IMR-90 (cell line): ENCODE results near the gene WNT4. TPM values are rescaled to one million over a fixed set of nuclear protein-coding genes. Genes with fewer than 3 reads are reported as not detected.

Experiments used
- ATAC-seq: fragments of 200-7000 bp; cut with Tn5 transposase; 2 replicates; pipeline ENCODE4 v1.9.1; 2020; ENCODE audit warnings: low read depth, mild to moderate bottlenecking, moderate library complexity
- BruUV-seq: library from RNA; stranded (reverse); fragments of 400-500 nt; replicated peaks from 2 replicates; lab custom pipeline; 2021; lab: Mats Ljungman, UMichigan
- CTCF ChIA-PET: fragments of 300-600 bp; formaldehyde crosslinking; extraction: SDS; loops from one replicate; lab custom pipeline; 2021; ENCODE audit warnings: antibody characterized with exemption; lab: Yijun Ruan, JAX
- POLR2A ChIA-PET: fragments of 300-600 bp; sonication (Branson Sonifier 250); formaldehyde crosslinking; loops from one replicate; lab custom pipeline; 2022; ENCODE audit warnings: antibody characterized with exemption; ENCODE audit not compliant: unreplicated experiment; lab: Charles Lee
- DNase-seq: peaks from one replicate; pipeline ENCODE4 v3.0.0; 2013
- H2AFZ ChIP-seq: replicated peaks from 2 replicates; pipeline ENCODE3; 2013; ENCODE audit warnings: low read length, mild to moderate bottlenecking; ENCODE audit not compliant: poor library complexity
- H2AK5ac ChIP-seq: 2 replicates; pipeline ENCODE4 v1.6.1; 2013; ENCODE audit warnings: low read depth, low read length, inconsistent platforms
- H2AK9ac ChIP-seq: replicated peaks from 2 replicates; pipeline ENCODE3; 2013; ENCODE audit warnings: mild to moderate bottlenecking, low read depth, low read length, moderate library complexity; ENCODE audit not compliant: poor library complexity
- H2BK120ac ChIP-seq: 2 replicates; pipeline ENCODE4 v1.6.1; 2013; ENCODE audit warnings: low read depth, low read length, inconsistent platforms
- H2BK15ac ChIP-seq: 3 replicates; pipeline ENCODE4 v1.6.1; 2013; ENCODE audit warnings: low read depth, low read length, inconsistent platforms
- H2BK20ac ChIP-seq: 2 replicates; pipeline ENCODE4 v1.6.1; 2013; ENCODE audit warnings: low read depth, mild to moderate bottlenecking, inconsistent platforms, low read length, moderate library complexity
- H2BK5ac ChIP-seq: 2 replicates; pipeline ENCODE4 v1.6.1; 2013; ENCODE audit warnings: mild to moderate bottlenecking, low read depth, low read length, inconsistent platforms; ENCODE audit not compliant: poor library complexity, severe bottlenecking
- H3K14ac ChIP-seq: replicated peaks from 2 replicates; pipeline ENCODE4 v1.6.1; 2013; ENCODE audit warnings: low read depth, low read length, inconsistent platforms
- H3K18ac ChIP-seq: 2 replicates; pipeline ENCODE4 v1.6.1; 2013; ENCODE audit warnings: low read depth, low read length, control low read depth
- H3K23ac ChIP-seq: 2 replicates; pipeline ENCODE4 v1.6.1; 2013; ENCODE audit warnings: low read depth, low read length, inconsistent platforms
- H3K27ac ChIP-seq: 2 replicates; pipeline ENCODE4 v1.5.1; 2013; ENCODE audit warnings: mild to moderate bottlenecking, control low read depth, low read length; ENCODE audit not compliant: insufficient read depth
- H3K27me3 ChIP-seq: 2 replicates; pipeline ENCODE4 v1.6.1; 2013; ENCODE audit warnings: low read length; ENCODE audit not compliant: control insufficient read depth, insufficient read depth
- H3K36me3 ChIP-seq: 2 replicates; pipeline ENCODE4 v1.6.1; 2013; ENCODE audit warnings: low read length, mixed read lengths; ENCODE audit not compliant: control insufficient read depth, insufficient read depth
- H3K4ac ChIP-seq: 2 replicates; pipeline ENCODE4 v1.6.1; 2013; ENCODE audit warnings: low read depth, low read length, inconsistent platforms
- H3K4me1 ChIP-seq: 2 replicates; pipeline ENCODE4 v1.6.1; 2013; ENCODE audit warnings: low read length, mixed read lengths; ENCODE audit not compliant: control insufficient read depth, insufficient read depth
- H3K4me2 ChIP-seq: 2 replicates; pipeline ENCODE4 v1.6.1; 2013; ENCODE audit warnings: low read depth, mild to moderate bottlenecking, control low read depth, low read length, moderate library complexity
- H3K4me3 ChIP-seq: 2 replicates; pipeline ENCODE4 v1.5.1; 2013; ENCODE audit warnings: low read depth, mild to moderate bottlenecking, control low read depth, low read length, moderate library complexity; ENCODE audit not compliant: insufficient read depth
- H3K56ac ChIP-seq: 2 replicates; pipeline ENCODE4 v1.6.1; 2013; ENCODE audit warnings: low read length, inconsistent platforms; ENCODE audit not compliant: insufficient read depth; ENCODE audit errors: extremely low read depth
- H3K79me1 ChIP-seq, 2 experiments: 2 replicates each; pipeline ENCODE4 v1.6.1; 2013; ENCODE audit warnings: low read length in 2 of 2, inconsistent platforms in 1 of 2, low read depth in 1 of 2
- H3K9ac ChIP-seq: 2 replicates; pipeline ENCODE4 v1.6.1; 2013; ENCODE audit warnings: low read depth, low read length, control low read depth
- H3K9me1 ChIP-seq: 2 replicates; pipeline ENCODE4 v1.6.1; 2013; ENCODE audit warnings: low read length, inconsistent platforms; ENCODE audit not compliant: insufficient read depth
- H3K9me3 ChIP-seq: 2 replicates; pipeline ENCODE4 v1.6.1; 2013; ENCODE audit warnings: low read length; ENCODE audit not compliant: control insufficient read depth, insufficient read depth
- H4K20me1 ChIP-seq: 2 replicates; pipeline ENCODE4 v1.6.1; 2013; ENCODE audit warnings: low read length, inconsistent platforms; ENCODE audit not compliant: insufficient read depth
- H4K5ac ChIP-seq: 2 replicates; pipeline ENCODE4 v1.6.1; 2013; ENCODE audit warnings: mild to moderate bottlenecking, low read depth, low read length, control low read depth
- H4K8ac ChIP-seq, 2 experiments: 2 replicates each; pipeline ENCODE4 v1.6.1; 2013; ENCODE audit warnings: low read depth in 2 of 2, low read length in 2 of 2, control low read depth in 1 of 2, inconsistent platforms in 1 of 2
- H4K91ac ChIP-seq: 2 replicates; pipeline ENCODE4 v1.6.1; 2013; ENCODE audit warnings: low read depth, low read length, inconsistent platforms; ENCODE audit not compliant: insufficient read depth
- FOS ChIP-seq: fragments of 150-350 bp; IDR thresholded peaks from 2 replicates; pipeline ENCODE4 v1.6.1; 2016; ENCODE audit warnings: low read depth, low read length
- MAZ ChIP-seq: IDR thresholded peaks from 2 replicates; pipeline ENCODE4 v1.6.1; 2012; ENCODE audit warnings: low read depth, mild to moderate bottlenecking, low read length, improper control_type of control experiment, moderate library complexity, borderline replicate concordance
- POLR2A ChIP-seq: IDR thresholded peaks from 2 replicates; pipeline ENCODE4 v1.6.1; 2012; ENCODE audit warnings: mild to moderate bottlenecking, low read depth, low read length
- USF2 ChIP-seq: fragments of 150-350 bp; IDR thresholded peaks from 2 replicates; pipeline ENCODE4 v1.6.1; 2017; ENCODE audit warnings: mild to moderate bottlenecking, antibody characterized with exemption, low read length, low read depth
- WGBS, 2 experiments: methylation state at CpG; one replicate each; pipeline versions ENCODE4 v1.1.5 to v1.1.7; 2013; ENCODE audit warnings: missing lambda C conversion rate in 2 of 2; ENCODE audit not compliant: insufficient read length in 1 of 2; ENCODE audit errors: extremely low coverage in 2 of 2; 5-methylcytosine and 5-hydroxymethylcytosine counted together
- dilution Hi-C: fragments of 300-500 bp; cut with HindIII; formaldehyde crosslinking; loops from one replicate; pipeline ENCODE4 v1.14.3; 2018; ENCODE audit warnings: low sequenced_read_pairs; ENCODE audit not compliant: unreplicated experiment
- in situ Hi-C: fragments of 300-500 bp; cut with MboI; formaldehyde crosslinking; loops from 3 replicates; pipeline ENCODE4 v1.14.3; 2019; ENCODE audit warnings: low sequenced_read_pairs, inconsistent platforms, mixed read lengths
- intact Hi-C: fragments of 100-400 bp; cut with micrococcal nuclease; formaldehyde crosslinking; loops from 2 replicates; pipeline ENCODE4 v1.10.0; 2022
- polyA plus RNA-seq, 3 experiments: library from polyadenylated mRNA; depleted of rRNA; stranded (reverse); fragments of >200 nt; gene quantifications; 2 replicates each; pipeline ENCODE4 v1.2.3, GENCODE V29; 2012; ENCODE audit warnings: low replicate concordance in 1 of 3
- total RNA-seq: library from RNA; depleted of rRNA; stranded (reverse); fragments of >200 nt; gene quantifications from 2 replicates; pipeline ENCODE4 v1.2.3, GENCODE V29; 2012

Gene WNT4
- total and polyA plus RNA-seq, 2 of the 4 experiments (the other 2 are of a cell fraction) = not detected

- no peak overlapping the region for H3K4me2 ChIP-seq
- peaks cover 17% of the 10 kb centered on the region for H4K20me1 ChIP-seq
- BruUV-seq = no TSS peak
- H3K56ac ChIP-seq = no peak overlapping the region
- H2AFZ ChIP-seq = peak overlapping the region; percentile 51
- H3K4me3 ChIP-seq = no peak overlapping the region
- H3K27me3 ChIP-seq = peaks cover 14% of the 10 kb centered on the region
- intact Hi-C loops = loop anchor here (5.0 kb wide), 1 partner anchor 216 kb away; no protein-coding TSS in a partner anchor
- no peak overlapping the region for H2BK20ac ChIP-seq
- H4K8ac ChIP-seq = no peak overlapping the region
- DNase-seq (no peak), ATAC-seq (no peak)
- WGBS, 2 experiments = 71% methylated on average over 10 of the region's 16 CpGs; no CpG with 5 or more reads in 1 of the 2 experiments
- peaks cover 4% of the 10 kb centered on the region; the same call in 1 of the 2 replicates for H3K9me1 ChIP-seq
- H3K4ac ChIP-seq = no peak overlapping the region
- no peaks in the 10 kb centered on the region for H3K9me3 ChIP-seq
- no peak overlapping the region for H3K18ac ChIP-seq
- dilution Hi-C loops = no loop called here
- H3K36me3 ChIP-seq = no peaks in the 10 kb centered on the region
- ChIA-PET POLR2A (no interaction called here), CTCF (no interaction called here)
- H2BK120ac ChIP-seq = no peak overlapping the region
- peak overlapping the region; percentile 13 for H2AK9ac ChIP-seq
- H4K91ac ChIP-seq = no peak overlapping the region
- H3K79me1 ChIP-seq = no peaks in the 10 kb centered on the region
- H4K5ac ChIP-seq = no peak overlapping the region
- H2BK5ac ChIP-seq = no peak overlapping the region
- peaks cover 6% of the 10 kb centered on the region for H3K4me1 ChIP-seq
- H2BK15ac ChIP-seq = no peak overlapping the region
- H2AK5ac ChIP-seq = no peak overlapping the region; the same call in 1 of the 2 replicates
- TF ChIP-seq POLR2A (no peak), USF2 (no peak), FOS (no peak), MAZ (no peak)
- no peak overlapping the region for H3K23ac ChIP-seq
- no peak overlapping the region for H3K14ac ChIP-seq
- H3K27ac ChIP-seq = no peak overlapping the region
- H3K9ac ChIP-seq = no peak overlapping the region
- in situ Hi-C loops = no loop called here
Measured at GRCh38 chr1:22133247-22133930, 9.5 kb downstream of the WNT4 start.
